Stimulated activated CD4-positive, alpha-beta T cell treated with anti-CD3 and anti-CD28 coated beads, Interleukin-1b, Interleukin-23, amount 100 ng/mL, for 48 hours (primary cell): ENCODE data around the gene PRKAG3.

Experiments
- DNase-seq: peaks from one replicate; pipeline ENCODE4 v3.0.0-alpha.2; 2020

Gene PRKAG3

DNA sequence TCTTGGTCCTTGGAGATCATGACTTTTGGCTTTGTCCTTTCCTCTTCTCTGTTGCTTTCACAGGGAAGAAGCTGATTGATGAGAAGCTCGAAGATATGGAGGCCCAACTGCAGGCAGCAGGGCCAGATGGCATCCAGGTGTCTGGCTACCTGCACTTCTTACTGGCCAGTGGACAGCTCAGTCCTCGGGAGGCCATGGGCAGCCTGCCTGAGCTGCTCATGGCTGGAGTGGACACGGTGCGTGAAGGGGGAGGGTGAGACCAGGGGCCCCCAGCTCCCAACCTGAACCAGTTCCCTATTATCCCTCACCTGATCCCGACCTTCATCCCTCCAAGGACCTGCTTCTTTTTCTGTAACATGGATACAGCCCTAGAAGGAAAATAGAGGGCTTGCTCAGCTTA lies 18.7 kb downstream of the PRKAG3 start:
- no peak for DNase-seq

DNA sequence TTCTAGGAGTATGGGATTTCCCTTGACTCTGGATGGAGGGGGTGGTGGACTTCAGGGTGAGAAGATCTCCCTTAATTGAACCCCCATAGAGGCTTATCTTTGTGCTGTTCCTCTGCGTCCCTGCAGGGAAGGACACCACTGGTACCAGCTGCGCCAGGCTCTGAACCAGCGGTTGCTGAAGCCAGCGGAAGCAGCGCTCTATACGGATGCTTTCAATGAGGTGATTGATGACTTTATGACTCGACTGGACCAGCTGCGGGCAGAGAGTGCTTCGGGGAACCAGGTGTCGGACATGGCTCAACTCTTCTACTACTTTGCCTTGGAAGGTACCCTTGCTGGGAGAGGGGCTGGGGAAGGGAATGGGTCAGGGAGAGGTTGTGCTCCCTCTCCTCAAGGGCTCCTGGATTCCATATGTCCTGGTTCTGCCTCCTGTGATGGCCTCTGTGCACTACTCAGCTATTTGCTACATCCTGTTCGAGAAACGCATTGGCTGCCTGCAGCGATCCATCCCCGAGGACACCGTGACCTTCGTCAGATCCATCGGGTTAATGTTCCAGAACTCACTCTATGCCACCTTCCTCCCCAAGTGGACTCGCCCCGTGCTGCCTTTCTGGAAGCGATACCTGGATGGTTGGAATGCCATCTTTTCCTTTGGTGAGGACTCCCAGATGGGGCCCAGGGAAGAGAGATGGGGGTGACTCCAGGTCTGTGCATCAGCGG lies 19.3 kb downstream of the PRKAG3 start:
- no peak for DNase-seq

DNA sequence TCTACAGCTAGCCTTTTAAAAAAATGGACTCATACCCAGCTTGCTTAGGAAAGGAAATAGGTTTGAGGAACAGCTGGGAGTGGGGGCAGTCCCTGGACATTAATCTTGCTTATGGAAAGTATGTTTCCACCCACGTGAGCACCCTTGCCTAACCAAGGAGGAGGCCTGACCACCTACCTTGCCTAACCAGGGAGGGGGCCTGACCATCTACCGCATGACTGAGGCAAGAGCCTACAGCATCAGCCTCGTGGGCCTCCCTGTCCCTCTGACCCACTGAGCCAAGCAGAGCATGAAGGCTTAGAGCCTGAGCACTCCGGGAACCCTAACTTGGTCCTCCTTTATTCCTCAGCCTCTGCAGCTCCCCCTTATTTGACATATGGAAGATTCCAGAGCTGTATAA lies 20.2 kb downstream of the PRKAG3 start:
- DNase-seq = no peak

DNA sequence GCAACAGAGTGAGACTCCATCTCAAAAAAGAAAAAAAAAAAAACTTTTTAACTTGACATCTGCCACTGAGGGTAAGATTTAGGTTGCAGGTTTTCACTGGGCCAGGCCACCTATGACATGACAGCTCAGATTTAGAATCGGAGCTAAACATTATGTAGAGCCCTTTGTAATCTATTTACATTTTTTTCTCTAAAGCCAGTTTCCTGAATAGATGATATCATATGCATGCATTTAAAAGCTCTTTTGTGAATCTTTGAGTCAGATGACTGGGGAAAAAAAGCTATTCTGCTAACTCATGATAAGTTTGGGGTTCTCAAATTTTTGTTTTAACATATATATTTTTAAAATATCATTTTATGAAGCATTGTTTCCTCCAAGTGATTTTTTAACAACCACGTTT lies 21.3 kb downstream of the PRKAG3 start:
- no peak for DNase-seq

DNA sequence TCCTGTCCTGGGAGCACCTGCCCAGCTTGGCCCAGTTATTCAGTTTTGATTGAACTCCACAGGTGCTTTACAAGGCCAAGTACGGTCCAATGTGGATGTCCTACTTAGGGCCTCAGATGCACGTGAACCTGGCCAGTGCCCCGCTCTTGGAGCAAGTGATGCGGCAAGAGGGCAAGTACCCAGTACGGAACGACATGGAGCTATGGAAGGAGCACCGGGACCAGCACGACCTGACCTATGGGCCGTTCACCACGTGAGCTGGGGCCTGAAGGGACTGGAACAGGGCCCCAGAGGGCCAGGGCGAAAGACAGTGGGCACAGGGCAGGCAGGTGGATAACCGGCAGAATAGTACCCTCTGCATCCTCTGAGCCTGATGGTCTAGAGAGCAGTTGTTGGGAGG lies 22.1 kb downstream of the PRKAG3 start:
- DNase-seq = no peak

DNA sequence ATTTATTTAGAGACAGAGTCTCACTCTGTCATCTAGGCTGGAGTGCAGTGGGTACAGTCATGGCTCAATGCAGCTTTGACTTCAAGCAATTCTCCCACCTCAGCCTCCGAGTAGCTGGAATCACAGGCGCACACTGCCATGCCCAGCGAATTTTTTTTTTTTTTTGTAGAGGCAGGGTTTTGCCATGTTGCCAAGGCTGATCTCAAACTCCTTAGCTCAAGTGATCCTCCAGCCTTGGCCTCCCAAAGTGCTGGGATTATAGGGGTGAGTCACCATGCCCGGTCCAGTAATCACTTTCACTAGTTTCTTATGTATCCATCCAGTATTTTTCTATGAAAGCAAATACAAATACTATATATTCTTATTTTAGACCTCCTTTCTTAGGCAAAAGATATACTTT lies 24.0 kb downstream of the PRKAG3 start:
- DNase-seq = no peak

DNA sequence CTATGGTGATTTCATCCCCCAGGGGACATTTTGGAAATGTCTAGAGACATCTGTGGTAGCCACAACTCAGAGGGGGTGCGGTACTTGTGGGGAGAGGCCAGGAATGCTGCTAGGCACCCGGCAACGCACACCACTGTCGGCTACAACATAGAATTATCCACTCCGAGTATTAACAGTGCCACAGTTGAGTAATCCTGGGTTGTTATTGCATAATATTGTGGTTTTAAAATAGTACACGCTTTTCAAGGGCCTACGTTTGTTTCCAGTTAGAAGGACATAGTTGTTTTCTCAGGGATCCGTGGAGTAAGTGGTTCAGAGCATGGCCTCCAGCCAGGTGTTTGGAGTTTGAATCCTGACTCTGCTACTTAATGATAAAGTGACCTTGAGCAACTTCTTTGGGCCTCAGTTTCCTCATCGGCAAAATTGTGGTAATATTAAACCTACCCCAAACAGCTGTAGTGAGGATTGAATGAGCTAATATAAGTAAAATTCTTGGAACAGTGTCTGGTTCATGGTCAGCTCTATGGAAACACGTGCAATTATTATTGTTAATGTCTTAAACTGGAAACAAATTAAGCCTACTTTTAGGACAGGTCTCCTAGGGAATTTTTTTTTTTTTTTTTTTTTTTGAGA lies 25.1 kb downstream of the PRKAG3 start:
- no peak for DNase-seq

DNA sequence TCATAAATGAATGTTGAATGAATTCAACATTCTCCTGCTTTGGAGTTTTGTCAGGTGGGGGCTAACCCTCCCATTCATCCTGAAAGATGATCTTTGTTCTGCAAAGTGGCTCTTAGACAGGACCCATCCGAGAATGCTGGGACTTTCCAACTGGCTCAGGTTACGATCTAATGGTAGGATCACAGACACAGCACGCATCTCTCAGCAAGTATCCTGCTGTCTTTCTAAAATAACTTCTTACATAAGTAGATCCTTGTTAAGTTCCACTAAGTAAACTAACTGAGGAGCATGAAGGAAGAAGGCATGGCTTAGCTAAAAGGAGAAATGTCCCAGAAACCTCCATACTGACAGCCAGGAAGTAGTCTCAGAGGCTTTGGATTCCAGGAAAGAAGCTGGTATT lies 26.0 kb downstream of the PRKAG3 start:
- DNase-seq = no peak

DNA sequence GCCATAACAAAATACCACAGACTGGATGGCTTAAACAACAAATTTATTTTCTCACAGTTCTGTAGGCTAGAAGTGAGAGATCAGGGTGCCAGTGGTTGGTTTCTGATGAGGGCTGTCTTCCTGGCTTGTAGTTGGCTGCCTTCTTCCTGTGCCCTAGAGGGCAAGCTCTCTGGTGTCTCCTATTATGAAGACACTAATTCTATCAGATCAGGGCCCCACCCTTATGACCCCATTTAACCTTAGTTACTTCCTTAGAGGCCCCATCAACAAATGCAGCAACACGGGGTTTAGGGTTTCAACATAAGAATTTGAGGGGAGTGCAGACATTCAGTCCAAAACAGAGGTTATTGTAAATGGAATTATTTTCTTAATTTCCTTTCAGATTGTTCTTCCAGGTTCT lies 26.8 kb downstream of the PRKAG3 start:
- DNase-seq = no peak

DNA sequence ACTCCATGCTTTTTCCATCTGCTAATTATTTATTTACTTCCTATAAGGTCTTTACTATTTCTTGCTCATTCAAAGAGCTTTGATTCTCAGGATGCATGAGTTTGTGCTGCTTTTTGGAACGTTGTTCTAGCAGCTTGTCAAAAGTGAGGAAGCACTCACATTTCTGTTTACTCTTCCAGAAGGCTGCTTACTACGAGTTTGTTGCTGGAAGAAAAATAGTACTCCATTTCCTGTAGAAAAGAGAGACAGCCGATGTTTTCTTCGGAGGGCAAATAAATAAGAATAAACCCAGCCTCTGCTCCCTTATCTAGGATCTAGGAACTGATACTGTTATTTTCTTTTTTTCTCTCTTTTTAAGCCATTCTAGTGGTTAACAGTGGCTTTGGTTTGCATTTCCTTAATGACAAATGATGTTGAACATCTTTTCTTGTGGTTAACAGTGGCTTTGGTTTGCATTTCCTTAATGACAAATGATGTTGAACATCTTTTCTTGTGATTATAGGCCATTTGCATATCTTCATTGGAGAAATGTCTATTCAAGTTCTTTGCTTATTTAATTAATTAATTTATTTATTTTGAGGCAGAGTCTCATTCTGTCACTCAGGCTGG lies 29.1 kb downstream of the PRKAG3 start:
- no peak for DNase-seq

DNA sequence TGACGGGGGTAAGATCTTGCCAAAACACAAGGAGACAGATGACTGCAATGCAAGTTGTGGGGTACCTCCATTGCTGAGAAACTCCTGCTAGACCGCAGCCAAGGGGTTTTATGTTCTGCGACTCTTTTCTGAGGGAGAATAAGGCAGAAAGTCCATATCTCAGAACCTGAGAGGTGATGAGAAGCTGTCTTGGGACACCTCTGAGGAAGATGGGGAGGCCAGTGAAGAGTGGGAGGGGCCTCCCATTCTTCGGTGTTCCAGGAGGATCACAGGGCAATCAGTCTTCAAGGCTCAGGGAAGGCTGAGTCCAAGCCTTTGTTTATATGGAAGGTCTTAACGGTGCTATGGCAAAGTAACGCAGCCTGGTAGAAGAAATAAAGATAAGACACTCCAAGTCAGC lies 31.6 kb downstream of the PRKAG3 start:
- DNase-seq = no peak

DNA sequence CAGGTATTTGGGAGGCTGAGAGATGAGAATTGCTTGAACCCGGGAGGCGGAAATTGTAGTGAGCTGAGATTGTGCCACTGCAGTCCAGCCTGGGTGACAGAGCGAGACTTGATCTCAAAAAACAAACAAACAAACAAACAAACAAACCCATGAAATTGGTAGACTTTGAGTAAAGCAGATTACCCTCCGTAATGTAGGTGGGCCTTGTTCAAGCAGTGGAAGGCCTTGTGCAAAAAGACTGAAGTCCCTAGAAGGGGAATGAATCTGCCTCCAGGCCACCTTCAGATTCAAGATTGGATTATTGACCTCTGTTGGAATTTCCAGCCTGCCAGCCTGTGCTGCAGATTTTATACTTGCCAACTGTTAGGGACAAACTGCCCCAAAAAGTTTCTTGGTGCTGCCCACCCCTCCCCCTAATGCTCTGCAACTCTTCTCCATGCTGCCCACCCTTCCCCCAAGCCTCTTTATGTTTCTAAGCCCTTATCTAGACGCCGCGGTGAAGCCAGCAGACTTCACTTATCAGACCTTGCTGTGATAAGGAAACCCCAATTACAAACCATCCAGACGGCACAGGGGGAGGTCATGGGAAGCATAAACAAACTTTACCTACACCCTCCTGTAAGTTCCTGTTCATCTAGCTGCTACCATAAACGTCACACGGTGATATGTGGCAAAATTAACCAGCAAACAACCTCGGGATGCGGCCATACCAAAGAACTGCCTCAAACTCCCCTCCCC lies 32.7 kb downstream of the PRKAG3 start:
- no peak for DNase-seq

DNA sequence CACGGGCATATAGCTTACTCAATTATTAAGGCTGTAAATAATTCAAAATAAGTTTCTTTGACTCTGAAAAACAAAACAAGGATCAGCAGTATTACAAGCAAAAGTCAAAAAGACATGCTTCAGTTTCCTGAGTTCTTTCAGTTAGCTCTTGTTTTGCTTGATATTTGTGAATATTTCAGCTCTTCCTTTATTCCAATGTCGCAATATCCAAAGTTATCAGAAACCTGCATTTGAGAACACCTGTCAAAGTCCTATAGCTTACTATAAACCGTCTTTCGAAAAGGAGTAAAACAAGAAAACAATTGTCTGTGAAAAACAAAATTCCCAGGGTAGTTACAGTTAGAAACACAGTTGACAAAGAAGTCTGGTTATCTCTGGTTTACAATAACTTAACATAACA lies 34.9 kb downstream of the PRKAG3 start:
- DNase-seq = no peak

DNA sequence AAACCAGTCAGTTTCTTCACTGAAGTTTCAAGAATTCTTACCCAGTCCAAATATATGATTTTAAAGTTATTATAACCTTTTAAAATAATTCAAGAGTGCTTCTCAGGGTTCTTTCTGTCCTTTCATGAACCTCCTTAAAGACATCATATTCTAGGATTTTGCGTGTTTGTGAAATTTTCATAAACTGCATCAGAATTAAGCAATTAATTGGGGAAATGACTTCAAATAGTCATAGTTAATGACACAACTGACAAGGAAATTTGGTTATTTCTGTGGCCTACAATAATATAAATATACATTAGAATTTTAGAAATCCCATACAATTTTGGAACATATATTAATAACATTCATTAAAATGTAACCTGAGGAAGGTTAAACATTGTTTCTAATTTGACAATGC lies 39.2 kb downstream of the PRKAG3 start:
- no peak for DNase-seq

DNA sequence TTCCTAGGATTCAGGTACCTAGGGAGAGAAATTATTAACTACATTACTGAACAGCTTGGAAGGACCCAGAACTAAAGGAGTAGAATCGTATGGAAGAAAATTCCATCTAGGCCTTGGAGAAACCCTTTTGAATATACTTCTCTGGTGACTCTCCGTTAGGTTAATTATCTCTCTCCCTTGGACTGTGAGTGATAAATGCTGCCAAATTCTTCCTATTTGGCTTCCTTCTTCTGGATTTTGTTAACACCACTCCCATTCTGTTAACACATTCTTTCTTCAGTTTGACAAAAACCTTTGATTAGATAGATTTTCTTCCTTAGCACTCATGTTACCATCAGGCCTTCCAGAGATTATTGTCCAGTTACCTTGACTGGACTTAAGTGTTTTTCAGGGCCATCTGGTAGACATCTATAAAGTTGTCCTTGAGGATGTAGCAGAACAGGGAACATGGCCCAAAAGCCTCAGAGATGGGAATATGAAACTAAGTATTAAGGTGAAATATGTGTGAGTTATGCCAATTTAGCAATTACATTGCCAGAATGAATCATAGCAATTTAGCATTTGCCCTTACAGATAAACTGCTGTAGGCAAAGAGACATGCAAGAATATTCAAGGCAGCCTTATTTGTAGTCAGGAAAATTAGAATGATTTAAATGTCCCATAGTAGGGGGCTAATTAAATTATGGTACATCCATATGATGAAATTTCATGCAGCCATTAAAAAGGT lies 42.9 kb downstream of the PRKAG3 start:
- no peak for DNase-seq

DNA sequence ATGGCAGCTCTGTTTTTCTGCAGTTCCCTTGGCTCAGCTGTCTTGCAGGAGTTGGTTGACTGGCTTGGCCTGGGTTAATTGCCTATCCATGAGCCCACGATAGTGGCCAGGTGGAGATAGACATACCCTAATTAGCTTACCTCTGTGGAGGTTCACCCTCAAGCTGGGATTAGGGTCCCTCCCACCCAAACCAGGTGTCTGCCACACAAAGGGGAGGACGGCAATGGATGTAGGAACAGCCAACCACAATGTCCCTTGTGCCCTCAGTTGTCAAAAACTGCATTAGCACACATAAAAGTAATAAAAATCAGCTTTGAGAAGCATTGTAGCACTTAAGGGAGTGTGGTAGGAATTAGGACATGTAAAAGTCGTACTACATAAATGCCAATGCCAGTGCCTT lies 45.5 kb downstream of the PRKAG3 start:
- DNase-seq = no peak

DNA sequence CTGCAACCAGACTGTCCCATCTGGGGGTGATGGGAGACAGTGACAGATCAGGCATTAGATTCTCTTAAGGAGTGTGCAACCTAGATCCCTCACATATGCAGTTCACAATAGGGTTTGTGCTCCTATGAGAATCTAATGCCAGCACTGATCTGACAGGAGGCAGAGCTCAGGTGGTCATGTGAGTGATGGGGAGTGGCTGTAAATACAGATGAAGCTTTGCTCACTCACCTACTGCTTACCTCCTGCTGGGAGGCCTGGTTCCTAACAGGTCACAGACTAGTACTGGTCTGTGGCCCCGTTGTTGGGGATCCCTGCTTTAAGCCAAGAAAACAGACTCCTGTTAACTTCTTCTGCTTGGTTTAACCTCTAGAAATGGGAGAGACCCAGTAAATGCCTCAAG lies 46.5 kb downstream of the PRKAG3 start:
- DNase-seq = no peak

DNA sequence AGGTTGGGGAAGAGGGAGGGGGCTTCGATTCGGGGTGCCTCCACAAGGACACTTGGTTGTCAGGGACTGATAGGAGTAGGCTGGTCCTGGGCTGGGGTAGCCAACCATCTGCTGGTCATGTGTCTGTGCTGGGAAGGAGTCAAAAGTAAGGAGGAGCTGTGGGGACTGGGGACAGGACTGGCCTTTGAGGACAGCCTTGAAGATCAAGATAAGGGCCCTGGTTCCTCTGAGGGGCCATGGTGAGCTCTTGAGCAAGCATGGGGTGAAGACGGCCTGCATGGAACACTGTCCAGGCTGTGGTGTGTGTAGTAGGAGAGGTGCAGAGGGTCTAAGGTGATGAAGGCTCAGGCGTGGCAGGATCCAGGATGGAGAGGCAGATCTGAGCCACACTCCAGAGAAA lies 47.9 kb downstream of the PRKAG3 start:
- no peak for DNase-seq

DNA sequence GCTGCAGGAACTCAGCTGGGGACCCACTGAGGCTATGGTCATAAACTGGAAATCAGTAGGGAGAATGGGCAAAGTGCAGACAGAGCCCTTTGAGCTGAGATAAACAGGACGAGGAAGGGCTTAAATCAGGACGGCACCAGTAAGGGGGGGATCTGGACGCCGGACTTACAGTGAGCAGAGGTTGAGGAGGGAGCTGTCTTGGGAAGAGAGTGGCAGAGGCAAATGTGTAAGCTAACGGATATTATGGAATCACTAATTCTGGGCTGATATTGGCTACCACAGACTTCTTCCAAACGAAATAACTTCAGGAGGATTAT lies 49.1 kb downstream of the PRKAG3 start:
- no peak for DNase-seq

DNA sequence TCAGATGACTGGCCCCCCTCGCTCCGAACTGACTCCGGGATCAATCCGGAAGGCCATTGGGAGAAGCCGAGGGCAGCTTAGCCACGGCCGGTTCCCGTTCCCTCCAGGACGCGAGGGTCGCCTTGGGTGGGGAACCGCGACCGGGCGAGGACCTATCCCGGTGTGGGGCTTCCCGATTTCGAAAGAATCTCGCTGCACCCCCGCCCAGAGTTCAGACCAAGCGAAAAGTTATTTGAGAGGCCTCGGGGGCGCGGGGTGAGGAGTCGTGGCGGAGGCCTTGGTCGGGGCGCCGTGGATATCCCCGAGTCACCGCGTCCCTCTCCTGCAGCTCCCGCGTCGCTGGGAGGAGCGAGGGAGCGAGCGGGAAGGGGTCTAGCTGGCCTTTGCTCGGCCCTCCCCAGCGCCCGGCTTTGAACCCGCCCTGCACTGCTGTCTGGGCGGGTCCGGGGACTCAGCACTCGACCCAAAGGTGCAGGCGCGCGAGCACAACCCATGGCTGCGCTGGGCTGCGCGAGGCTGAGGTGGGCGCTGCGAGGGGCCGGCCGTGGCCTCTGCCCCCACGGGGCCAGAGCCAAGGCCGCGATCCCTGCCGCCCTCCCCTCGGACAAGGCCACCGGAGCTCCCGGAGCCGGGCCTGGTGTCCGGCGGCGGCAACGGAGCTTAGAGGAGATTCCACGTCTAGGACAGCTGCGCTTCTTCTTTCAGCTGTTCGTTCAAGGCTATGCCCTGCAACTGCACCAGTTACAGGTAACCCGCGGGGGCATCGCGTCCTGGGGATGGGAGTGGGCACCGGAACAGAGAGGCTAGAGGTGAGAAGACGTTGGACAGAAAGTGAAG lies 49.7 kb downstream of the PRKAG3 start, which contains the start of gene CYP27A1:
Gene CYP27A1 (plus strand): TSS at position 457 of the 837 bp plus-strand sequence. CDS start 36 bp downstream, at position 493.
- no peak for DNase-seq

DNA sequence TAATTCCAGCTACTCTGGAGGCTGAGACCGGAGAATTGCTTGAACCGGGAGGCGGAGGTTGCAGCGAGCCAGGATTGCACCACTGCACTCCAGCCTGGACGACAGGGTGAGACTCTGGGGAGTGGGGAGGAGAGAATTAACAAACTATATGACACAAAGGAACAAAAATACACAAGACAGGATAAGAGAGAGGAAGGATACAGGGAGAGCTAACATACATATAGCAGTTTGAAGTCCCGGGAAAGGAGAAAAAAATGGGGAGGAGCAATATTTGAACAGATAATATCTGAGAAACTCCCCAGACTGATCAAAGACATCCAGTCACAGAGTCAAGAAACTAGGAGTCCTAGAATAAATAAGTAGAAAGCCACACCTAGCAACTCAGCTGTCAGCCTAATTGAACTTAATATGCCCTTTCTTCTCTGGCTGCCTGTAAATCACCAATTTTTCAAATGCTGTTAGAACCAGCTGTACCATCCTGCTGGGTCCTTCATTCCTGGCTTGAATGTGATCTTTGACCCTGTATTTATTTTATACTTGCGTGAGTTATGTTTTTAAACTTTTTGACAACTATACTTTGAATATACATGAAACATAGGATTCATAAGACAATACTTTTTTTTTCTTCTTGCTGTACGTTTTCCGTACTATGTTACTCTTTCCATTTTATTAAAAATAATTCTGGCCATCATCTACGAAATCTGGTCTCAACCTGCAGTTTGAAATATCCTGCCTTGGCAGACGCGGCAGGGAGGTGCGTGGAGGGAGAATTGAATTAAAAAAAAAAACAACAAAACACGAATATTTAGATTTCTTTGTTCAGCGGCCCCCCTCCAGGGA lies 50.5 kb downstream of the PRKAG3 start:
- no peak for DNase-seq
